G401.6 (cell line): ENCODE measurements around the gene SMAD7.

Source experiments
- FAIRE-seq: peaks from 2 replicates; lab custom pipeline; 2012; peaks lifted over from hg19 to GRCh38; lab: Jason Lieb, UNC

SMAD7 gene

GRCh38 chr18:48986851-48987761 lies 36.3 kb upstream of the SMAD7 start:
- FAIRE-seq, result no peak

GRCh38 chr18:48985161-48985560 lies 34.4 kb upstream of the SMAD7 start:
- peak; percentile 28 for FAIRE-seq

GRCh38 chr18:48983793-48984437 lies 33.1 kb upstream of the SMAD7 start:
- FAIRE-seq, result no peak

DNA sequence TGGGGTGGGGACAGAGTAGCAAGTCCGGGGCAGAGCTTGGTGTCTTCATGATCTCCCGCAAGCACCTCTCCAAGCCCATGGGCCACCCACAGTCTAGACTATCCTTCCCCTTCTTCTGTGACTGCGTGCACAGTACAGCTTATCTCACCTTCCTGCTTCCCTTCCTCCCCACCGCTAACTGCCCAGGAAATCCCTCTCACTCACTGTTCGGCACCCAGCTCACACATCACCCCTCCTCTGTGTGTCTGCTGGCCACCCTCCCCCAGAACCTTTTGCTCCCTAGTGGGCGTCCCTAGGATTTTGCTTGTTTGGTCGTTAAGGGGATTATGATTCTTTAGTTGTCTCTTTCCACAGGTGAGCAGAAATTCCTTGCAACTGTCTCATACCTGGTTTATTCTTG lies 31.5 kb upstream of the SMAD7 start:
- FAIRE-seq, result no peak

DNA sequence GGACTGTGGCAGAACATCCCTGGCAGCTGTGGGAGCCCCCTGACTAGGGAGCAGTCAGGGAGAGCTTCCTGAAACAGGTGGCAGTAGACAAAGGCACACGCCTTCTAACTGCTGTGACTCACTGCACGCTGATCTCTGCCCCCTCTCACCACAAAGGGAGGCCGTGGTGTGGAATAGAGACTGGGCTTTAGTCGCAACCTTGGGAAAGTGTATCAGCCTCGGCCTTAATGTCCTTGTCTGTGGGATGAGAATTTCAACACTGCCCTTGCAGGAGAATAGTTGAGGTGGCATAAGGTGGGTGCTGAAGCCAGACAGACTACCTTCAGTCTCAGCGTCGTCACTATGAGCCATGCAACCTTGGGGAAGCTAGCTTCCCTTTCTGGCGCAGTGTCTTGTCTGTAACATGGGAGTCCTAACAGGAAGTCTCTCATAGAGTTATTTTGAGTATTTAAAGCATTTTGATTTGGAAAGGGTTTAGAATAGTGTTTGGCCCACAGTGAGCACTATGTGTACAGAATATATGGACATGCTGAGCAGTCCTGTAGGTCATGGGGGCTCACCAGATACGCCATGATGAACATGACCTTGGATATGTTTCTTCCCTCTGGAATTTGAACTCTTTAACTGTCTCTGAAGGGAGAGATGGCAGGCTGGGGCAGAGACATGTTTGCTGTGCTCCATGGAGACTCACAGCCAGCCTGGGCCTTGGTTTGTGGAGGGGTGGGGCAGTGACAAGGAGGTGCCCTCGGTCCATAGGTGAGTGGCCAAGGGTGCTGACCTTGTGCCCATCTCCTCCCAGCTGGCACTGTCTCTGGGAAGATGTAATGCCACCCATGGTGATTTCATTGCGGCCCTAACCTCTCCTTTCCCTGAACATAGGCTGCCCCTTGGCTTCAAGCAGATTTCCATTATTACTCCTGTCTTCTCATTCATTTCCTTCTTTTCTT lies 29.5 kb upstream of the SMAD7 start:
- FAIRE-seq, result no peak

DNA sequence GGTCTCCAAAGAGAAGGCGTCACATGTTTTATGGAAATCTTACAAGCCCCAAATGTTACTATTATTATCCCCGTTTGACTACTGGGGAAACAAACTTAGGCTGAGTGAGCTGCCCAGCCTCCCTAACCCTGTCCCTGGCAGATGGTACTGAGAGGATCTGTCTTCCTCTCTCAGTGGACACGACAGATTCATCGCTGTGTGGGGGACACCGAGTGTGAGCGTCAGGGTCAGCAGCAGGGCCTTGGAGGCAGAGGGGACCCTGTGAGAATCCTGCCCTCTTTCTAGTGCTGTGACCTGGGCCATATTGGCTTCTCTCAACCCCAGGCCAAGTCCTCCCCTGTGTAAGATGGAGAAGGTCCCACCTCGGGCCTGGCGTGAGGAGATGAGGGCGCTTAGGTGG lies 27.1 kb upstream of the SMAD7 start:
- no peak for FAIRE-seq

DNA sequence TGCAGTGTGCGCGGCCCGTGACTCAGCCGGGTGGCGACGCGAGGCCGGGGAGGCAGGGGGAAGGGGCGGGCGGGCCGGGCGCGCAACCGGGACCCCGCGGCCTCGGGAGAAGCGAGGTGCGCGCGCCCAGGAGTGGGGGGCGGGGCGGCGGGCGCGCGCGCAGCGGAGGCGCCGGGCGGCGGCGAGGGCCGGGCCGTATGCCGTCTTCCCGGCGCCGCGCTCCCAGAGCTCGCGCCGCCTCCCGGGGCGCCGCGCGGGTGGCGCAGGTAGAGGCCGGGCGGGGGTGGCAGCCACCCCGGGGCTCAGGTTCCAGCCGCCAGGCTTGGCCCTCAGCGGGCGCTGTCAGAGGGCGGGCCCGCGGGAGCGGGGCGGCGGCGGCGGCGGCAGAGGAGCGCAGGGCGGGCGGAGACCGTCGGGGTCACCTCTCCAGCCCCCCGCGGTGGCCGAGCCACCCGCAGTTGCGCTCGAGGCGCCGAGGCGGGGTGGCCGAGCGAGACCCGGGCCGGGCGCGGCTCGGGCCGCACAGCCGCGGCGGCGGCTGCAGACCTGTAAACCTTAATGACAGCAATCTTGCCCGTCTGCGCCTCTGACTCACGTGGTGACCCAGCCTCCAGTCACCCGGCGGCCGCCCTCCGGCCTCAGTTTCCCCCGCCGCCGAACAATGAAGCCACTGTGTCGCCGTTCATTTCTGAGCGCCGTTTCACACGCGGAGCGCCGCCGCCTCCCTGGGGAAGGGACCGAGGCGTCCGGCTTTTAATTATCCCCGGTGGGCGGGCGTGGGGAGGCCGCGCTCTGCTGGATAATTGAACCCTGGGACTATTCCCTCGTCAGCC lies 25.3 kb upstream of the SMAD7 start:
- no peak for FAIRE-seq

DNA sequence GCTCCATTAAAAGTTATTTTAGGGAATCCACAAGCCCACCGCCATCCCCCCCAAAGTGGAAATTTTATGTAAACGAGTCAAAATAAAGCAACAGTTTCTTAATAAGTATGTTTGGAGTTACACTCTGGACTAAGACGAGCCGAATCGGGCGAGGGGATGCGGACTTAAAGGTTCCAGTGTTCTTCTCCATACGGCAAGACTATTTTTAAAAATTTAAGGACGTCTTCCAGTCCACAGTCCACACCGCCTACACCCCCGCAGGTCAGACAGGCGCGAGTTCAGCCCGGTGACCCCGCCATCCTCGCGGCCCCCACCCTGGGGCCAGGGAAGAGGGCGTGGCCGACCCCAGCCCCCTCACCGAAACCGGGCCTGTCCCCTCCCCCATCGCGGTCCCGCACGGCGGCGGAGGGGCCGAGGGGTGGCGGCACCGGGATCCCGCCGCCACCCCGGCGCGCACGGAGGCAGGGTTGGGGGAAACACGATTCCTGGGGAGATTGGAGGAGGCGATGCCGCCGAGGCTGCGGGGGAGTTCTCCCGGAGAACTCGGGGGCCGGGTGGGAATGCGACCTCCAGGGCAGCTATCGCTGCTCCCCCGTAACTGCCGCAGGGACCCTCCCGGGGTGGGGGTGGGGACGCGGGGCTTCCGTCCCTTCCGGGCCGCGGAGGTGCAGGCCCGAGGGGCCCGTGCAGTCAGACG lies 24.5 kb upstream of the SMAD7 start:
- FAIRE-seq, result no peak

DNA sequence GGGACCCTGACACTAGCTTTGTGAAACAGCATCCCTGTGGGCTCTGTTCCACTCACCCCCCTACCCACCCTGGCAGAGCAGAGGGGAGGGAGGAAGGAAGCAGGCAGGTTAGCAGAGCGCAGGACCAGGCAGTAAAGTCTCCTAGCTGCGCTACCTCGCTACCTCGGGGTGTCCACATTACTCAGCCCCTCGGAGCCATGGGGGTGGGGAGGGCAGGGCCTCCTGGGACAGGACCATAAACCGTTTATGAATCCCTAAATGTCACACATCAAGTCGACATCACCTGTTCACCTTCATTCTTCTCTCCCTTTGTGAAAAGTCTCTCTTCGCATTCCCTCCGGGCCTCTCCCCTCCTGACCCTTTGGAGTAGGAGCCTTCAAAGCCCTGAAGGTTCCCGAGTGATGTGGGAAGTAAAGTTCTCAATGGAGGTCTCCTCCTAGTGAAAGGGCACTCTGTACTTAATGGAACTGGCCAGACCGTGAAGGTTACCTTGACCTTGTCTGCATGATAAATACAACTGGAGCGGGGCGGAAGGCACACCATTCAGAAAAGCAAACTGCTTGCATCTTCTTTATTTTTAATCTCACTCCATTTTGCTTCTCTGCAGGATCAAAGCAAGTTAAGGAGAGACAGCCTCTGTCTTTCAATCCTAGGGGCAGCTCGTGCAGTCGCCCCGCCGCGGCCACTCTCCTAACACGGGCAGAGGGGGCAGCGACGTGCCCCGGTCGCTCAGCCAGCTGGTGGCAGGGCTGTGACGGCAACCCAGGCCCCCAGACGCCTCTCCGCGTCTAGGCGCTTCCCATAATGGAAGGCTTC lies 23.7 kb upstream of the SMAD7 start:
- no peak for FAIRE-seq

DNA sequence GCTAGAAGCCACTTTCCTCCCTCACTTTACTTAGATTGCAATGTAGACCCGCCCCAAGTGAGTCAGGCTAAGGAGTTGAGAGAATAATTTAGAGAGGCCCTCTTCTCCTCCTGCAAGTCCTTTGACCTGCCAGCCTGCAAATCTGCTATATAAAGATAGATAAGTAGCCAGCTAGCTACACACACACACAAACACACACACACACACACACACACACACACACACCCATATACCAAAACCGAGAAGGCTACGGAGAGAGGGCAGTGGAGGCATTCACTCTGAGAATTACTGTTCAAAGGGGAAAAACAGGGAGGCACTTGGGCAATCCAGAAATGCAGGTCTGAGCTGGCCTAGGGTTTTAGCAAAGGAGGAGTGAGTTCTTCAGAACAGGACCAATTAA lies 23.0 kb upstream of the SMAD7 start:
- no peak for FAIRE-seq

GRCh38 chr18:48968412-48969215 lies 17.8 kb upstream of the SMAD7 start:
- FAIRE-seq, result no peak

DNA sequence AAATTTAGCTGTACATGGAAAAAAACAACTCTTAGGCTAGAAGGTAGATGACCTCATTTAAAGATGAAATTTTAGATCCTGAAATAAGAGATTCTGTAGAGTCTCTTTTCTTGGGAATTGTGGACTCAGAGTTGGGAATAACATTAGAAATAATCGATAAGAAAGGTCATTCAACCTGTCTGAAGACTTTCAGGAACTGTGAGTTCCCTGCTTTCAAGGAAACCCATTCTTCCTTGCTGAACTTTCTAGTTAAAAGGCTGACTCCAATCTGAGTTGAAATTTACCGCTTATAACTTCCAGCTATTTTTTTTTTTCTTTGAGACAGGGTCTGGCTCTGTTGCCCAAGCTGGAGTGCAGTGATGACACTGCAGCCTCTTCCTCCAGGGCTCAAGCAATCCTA lies 16.8 kb upstream of the SMAD7 start:
- FAIRE-seq, result no peak

- FAIRE-seq, result no peak
Observed at GRCh38 chr18:48966523-48966922, 15.8 kb upstream of the SMAD7 start.

- no peak for FAIRE-seq
Observed at GRCh38 chr18:48963586-48964470, 13.1 kb upstream of the SMAD7 start.

DNA sequence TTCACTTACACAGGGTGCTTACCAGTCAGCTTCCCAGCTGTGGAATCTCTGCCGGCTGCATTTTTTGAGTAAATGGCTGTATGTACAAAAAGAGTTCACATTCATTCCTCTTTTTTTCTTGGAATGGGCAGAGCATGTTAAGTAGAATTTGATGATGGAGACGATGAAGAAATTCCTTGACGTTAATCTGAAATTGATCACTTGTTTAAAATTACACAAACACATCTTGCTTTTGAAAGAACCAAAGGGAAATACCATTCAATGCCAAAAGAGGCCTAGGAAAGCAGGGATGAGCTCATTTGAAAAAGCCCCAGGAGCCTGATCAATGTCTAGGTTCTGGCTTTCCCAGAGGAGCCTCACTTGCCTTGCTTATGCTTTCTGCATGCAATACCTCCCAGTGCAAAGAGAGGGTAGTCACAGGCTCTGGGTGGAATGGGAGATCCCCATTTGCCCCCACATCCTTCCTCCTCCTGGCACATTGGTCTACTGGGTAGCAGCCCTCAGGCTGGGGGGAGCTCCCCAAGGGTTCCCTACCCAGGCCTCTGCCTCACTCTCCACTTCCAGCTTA lies 12.3 kb upstream of the SMAD7 start:
- no peak for FAIRE-seq

- no peak for FAIRE-seq
Observed at GRCh38 chr18:48962252-48962993, 11.7 kb upstream of the SMAD7 start.

GRCh38 chr18:48961547-48961946 lies 10.8 kb upstream of the SMAD7 start:
- FAIRE-seq, result no peak
